GM19328 (cell line): Measurements from ENCODE around the gene ICE1.
"Not testable (repeated sequence)": the region's sequence is repeated elsewhere in the genome, so short reads cannot be mapped to it uniquely, and the experiment has no call there.

Experiments
- ATAC-seq: cut with Tn5 transposase; IDR thresholded peaks from one replicate; pipeline ENCODE4 v1.9.1; 2021; ENCODE audit warnings: mild to moderate bottlenecking, moderate library complexity; ENCODE audit not compliant: unreplicated experiment

ICE1 gene

GRCh38 chr5:5487585-5488360 is 65.3 kb downstream of the ICE1 start:
- no peak for ATAC-seq

- no peak for ATAC-seq
Observed at GRCh38 chr5:5490774-5491347, 68.4 kb downstream of the ICE1 start.

GRCh38 chr5:5492087-5492933 is 69.8 kb downstream of the ICE1 start:
- no peak for ATAC-seq

- ATAC-seq: not testable (repeated sequence)
Observed at GRCh38 chr5:5492934-5493271, 70.4 kb downstream of the ICE1 start.

- ATAC-seq: peak; percentile 69
Observed at GRCh38 chr5:5494489-5495402, 72.3 kb downstream of the ICE1 start.

- ATAC-seq: peak; percentile 43
Observed at GRCh38 chr5:5497152-5497788, 74.8 kb downstream of the ICE1 start.

GRCh38 chr5:5499442-5499841 is 77.0 kb downstream of the ICE1 start:
- no peak for ATAC-seq

GRCh38 chr5:5504325-5504724 is 81.8 kb downstream of the ICE1 start:
- no peak for ATAC-seq

GRCh38 chr5:5505815-5506214 is 83.3 kb downstream of the ICE1 start:
- peak; percentile 62 for ATAC-seq

GRCh38 chr5:5508391-5508790 is 85.9 kb downstream of the ICE1 start:
- no peak for ATAC-seq

- no peak for ATAC-seq
Observed at GRCh38 chr5:5511904-5512416, 89.5 kb downstream of the ICE1 start.

- ATAC-seq: no peak
Observed at GRCh38 chr5:5512543-5512942, 90.1 kb downstream of the ICE1 start.

- not testable (repeated sequence) for ATAC-seq
Observed at GRCh38 chr5:5520622-5521021, 98.1 kb downstream of the ICE1 start.

- no peak for ATAC-seq
Observed at GRCh38 chr5:5521029-5521428, 98.6 kb downstream of the ICE1 start.

GRCh38 chr5:5521478-5521877 is 99.0 kb downstream of the ICE1 start:
- no peak for ATAC-seq

GRCh38 chr5:5522336-5522735 is 99.9 kb downstream of the ICE1 start:
- ATAC-seq: no peak

GRCh38 chr5:5523066-5523505 is 100.6 kb downstream of the ICE1 start:
- peak; percentile 86 for ATAC-seq

GRCh38 chr5:5524327-5524726 is 101.8 kb downstream of the ICE1 start:
- ATAC-seq: no peak

- ATAC-seq: no peak
Observed at GRCh38 chr5:5531371-5531770, 108.9 kb downstream of the ICE1 start.
